ENCODE measurements around the gene SLC23A3. TPM values are rescaled to one million over a fixed set of nuclear protein-coding genes. Genes with fewer than 3 reads are reported as not detected.
"Not testable (repeated sequence)": the region's sequence is repeated elsewhere in the genome, so short reads cannot be mapped to it uniquely, and the experiment has no call there.

SLC23A3 gene
- total and polyA plus RNA-seq, 5 donors, result 0.56 to 0.95 (median 0.57) TPM

DNA sequence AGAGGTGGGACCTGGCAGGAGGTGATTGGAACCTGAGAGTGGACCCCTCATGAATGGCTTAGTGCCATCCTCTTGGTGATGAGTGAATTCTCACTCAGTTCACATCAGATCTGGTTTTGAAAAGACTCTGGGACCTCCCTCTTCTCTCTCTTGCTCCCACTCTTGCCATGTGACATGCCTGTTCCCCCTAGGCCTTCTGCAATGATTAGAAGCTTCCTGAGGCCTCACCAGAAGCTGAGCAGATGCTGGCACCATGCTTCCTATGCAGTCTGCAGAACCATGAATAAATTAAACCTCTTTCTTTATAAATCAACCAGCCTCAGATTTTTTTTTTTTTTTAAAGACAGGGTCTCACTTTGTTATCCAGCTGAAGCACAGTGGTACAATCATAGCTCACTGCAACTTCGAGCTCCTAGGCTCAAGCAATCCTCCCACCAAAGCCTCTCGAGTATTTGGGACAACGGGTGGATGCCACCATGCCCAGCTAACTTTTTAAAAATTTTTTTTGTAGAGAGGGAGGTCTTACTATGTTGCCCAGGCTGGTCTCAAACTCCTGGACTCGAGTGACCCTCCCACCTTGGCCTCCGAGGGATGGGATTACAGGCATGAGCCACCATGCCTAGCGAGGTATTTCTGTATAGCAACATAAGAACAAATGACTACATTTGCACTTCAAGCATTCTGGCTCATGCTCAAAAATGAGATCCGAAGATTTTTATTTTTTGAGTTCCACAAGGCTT lies 34.8 kb upstream of the SLC23A3 start:
- H3K4me1 ChIP-seq (ENCODE audit: control insufficient read depth, insufficient read depth, low read length), result peaks cover 10% of the 10 kb centered on the region
- no peaks in the 10 kb centered on the region for H3K27me3 ChIP-seq (ENCODE audit: control insufficient read depth, insufficient read depth)
- no peak overlapping the region for H3K4me3 ChIP-seq (ENCODE audit: low read length)
- ATAC-seq (no peak), DNase-seq (no peak)
- H3K9me3 ChIP-seq (ENCODE audit: control insufficient read depth, low read length), result no peaks in the 10 kb centered on the region
- no peak overlapping the region for H3K27ac ChIP-seq (ENCODE audit: low read length)
- 91% methylated on average over 7 of the region's 7 CpGs for WGBS
- intact Hi-C loops (cut with DNase I), result loop anchor here in 1 of 4 donors (5.0 kb wide), 1 partner anchor 32 kb away; the partner anchor contains the start of gene SLC23A3

DNA sequence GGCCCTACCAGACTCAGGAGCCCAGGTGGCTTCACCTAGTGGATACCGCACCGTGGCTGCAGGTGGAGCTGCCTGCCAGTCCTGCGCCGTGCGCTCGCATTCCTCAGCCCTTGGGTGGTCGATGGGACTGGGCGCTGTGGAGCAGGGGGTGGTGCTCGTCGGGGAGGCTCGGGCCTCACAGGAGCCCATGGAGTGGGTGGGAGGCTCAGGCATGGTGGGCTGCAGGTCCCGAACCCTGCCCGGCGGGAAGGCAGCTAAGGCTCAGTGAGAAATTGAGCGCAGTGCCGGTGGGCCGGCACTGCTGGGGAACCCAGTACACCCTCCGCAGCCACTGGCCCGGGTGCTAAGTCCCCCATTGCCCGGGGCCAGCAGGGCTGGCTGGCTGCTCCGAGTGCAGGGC lies 31.5 kb upstream of the SLC23A3 start:
- 93% methylated on average over 20 of the region's 21 CpGs for WGBS
- H3K4me1 ChIP-seq (ENCODE audit: control insufficient read depth, insufficient read depth, low read length); ATAC-seq; intact Hi-C loops (cut with DNase I); H3K9me3 ChIP-seq (ENCODE audit: control insufficient read depth, low read length); H3K27ac ChIP-seq (ENCODE audit: low read length); H3K27me3 ChIP-seq (ENCODE audit: control insufficient read depth, insufficient read depth); H3K4me3 ChIP-seq (ENCODE audit: low read length): not testable (repeated sequence)
- DNase-seq, result peak in 1 of 3 donors; percentile 44

DNA sequence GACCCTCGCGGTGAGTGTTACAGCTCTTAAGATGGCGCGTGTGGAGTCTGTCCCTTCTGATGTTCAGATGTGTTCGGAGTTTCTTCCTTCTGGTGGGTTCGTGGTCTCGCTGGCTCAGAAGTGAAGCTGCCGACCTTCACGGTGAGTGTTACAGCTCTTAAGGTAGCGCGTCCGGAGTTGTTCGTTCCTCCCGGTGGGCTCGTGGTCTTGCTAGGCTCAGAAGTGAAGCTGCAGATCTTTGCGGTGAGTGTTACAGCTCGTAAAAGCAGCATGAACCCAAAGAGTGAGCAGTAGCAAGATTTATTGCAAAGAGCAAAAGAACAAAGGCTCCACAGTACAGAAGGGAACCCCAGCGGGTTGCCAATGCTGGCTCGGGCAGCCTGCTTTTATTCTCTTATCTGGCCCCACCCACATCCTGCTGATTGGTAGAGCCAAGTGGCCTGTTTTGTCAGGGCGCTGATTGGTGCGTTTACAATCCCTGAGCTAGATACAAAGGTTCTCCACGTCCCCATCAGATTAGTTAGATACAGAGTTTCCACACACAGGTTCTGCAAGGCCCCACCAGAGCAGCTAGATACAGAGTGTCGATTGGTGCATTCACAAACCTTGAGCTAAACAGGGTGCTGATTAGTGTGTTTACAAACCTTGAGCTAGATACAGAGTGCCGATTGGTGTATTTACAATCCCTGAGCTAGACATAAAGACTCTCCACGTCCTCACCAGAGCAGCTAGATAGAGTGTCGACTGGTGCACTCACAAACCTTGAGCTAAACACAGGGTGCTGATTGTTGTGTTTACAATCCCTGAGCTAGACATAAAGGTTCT lies 30.9 kb upstream of the SLC23A3 start:
- H3K4me1 ChIP-seq (ENCODE audit: control insufficient read depth, insufficient read depth, low read length); ATAC-seq; H3K27me3 ChIP-seq (ENCODE audit: control insufficient read depth, insufficient read depth); H3K27ac ChIP-seq (ENCODE audit: low read length); H3K4me3 ChIP-seq (ENCODE audit: low read length); intact Hi-C loops (cut with DNase I); H3K9me3 ChIP-seq (ENCODE audit: control insufficient read depth, low read length): not testable (repeated sequence)
- 80% methylated on average over 25 of the region's 26 CpGs for WGBS
- peak in 1 of 3 donors; percentile 22 for DNase-seq

DNA sequence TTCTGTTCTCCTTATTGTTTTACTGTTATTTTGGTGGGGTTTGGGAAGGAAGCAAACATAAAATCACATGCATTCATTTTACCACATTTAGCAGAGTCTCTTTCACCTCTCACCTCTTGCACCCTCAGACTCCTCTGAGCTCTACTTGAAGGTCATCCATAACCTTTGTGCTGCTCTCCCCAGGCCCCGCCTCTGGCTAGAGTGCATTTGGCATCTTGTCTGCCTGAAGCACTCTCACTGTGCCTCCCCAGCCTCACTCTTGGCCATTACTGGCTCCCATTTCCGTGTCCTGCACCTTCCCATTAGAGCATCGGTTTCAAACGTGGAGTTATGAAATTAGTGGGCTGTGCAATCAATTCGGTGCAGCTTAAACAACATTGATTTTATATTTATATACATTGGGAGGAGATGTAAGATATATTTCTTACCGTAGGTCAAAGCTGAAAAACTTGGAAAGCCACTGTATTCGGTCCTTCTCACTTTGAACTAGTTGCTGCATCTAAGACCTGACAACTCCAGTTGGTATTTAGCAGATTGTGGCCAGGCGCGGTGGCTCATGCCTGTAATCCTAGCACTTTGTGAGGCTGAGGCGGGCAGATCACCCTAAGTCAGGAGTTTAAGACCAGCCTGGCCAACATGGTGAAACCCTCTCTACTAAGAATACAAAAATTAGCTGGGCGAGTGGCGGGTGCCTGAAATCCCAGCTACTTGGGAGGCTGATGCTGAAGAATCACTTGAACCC lies 29.8 kb upstream of the SLC23A3 start:
- intact Hi-C loops (cut with DNase I), result no loop called here
- WGBS, result 81% methylated on average over 12 of the region's 12 CpGs
- H3K4me1 ChIP-seq (ENCODE audit: control insufficient read depth, insufficient read depth, low read length), result no peaks in the 10 kb centered on the region
- no peak for ATAC-seq
- no peak overlapping the region for H3K27ac ChIP-seq (ENCODE audit: low read length)
- no peaks in the 10 kb centered on the region for H3K27me3 ChIP-seq (ENCODE audit: control insufficient read depth, insufficient read depth)
- no peaks in the 10 kb centered on the region for H3K9me3 ChIP-seq (ENCODE audit: control insufficient read depth, low read length)
- DNase-seq, result peak in 1 of 3 donors; percentile 10
- no peak overlapping the region for H3K4me3 ChIP-seq (ENCODE audit: low read length)

DNA sequence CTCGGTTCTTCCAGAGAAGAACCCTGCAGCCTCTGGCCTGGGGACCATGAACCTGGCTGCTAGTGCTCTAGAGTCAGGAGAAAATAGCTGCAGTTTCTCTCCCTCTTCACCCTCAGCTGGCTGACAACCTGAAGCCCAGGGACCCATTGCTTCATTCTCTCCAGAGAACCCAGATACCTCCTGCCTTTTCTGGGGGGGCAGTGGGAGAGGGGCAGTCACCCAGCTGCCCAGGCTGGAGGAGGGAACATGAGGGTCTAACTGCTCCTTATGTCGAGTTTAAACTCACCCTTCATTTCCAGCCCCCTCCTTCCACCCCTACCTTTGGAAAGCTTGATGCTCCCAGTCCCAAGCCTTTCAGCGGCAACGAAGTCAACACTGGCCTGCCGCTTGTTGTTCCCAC lies 29.1 kb upstream of the SLC23A3 start:
- no peak for DNase-seq
- intact Hi-C loops (cut with DNase I), result no loop called here

DNA sequence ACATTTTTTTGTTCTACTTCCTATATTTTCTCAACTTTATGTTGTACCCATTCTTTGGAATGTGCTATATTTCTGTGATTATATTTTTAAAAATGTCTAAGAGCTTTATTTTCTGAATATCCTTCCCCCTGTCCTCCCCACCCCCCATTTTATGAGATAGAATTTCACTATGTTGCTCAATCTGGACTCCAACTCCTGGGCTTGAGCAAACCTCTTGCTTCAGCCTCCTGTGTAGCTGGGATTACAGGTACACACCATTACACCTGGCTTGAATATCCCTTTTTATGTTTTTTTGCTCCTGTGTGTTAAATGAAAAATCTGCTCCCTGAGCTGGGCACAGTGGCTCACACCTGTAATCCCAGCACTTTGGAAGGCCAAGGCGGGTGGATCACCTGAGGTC lies 27.6 kb upstream of the SLC23A3 start:
- WGBS, result 100% methylated on average over 1 of the region's 1 CpG
- no peak overlapping the region for H3K4me3 ChIP-seq (ENCODE audit: low read length)
- H3K27me3 ChIP-seq (ENCODE audit: control insufficient read depth, insufficient read depth), result no peaks in the 10 kb centered on the region
- ATAC-seq (no peak), DNase-seq (no peak)
- no peaks in the 10 kb centered on the region for H3K4me1 ChIP-seq (ENCODE audit: control insufficient read depth, insufficient read depth, low read length)
- no peak overlapping the region for H3K27ac ChIP-seq (ENCODE audit: low read length)
- intact Hi-C loops (cut with DNase I), result no loop called here
- no peaks in the 10 kb centered on the region for H3K9me3 ChIP-seq (ENCODE audit: control insufficient read depth, low read length)

More for the DNA sequence above, 29.1 kb upstream of the SLC23A3 start:
- no peak for ATAC-seq
- no peak overlapping the region for H3K27ac ChIP-seq (ENCODE audit: low read length)
- no peak overlapping the region for H3K4me3 ChIP-seq (ENCODE audit: low read length)
- WGBS, result 80% methylated on average over 5 of the region's 5 CpGs
- H3K9me3 ChIP-seq (ENCODE audit: control insufficient read depth, low read length), result no peaks in the 10 kb centered on the region
- H3K27me3 ChIP-seq (ENCODE audit: control insufficient read depth, insufficient read depth), result no peaks in the 10 kb centered on the region
- no peaks in the 10 kb centered on the region for H3K4me1 ChIP-seq (ENCODE audit: control insufficient read depth, insufficient read depth, low read length)

DNA sequence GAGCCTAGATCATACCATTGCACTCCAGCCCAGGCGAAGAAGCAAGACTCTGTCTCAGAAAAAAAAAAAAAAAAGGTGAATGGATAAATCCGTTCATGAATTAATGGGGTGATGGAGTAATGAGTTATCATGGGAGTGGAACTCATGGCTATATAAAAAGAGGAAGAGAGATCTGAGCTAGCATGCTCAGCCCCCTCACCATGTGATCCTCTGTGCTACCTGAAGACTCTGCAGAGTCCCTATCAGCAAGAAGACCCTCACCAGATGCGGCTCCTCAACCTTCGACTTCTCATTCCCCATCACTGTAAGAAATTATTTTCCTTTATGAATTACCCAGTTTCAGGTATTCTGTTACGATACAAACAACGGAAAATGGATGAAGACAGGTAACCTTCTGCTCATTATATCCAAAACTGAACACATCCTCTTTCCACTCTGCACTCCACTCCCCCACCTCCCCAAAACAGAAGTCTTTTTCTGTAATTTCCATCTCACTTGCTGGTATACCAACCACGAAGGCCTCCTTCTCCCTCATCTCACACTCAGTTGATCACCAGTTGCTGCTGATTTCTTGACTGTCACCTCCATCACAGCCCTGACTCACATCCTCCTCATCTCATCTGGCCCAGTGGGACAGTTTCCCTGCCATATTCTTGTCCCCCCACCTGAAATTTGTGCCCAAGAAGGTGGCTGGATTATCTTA lies 17.1 kb upstream of the SLC23A3 start:
- H3K27me3 ChIP-seq (ENCODE audit: control insufficient read depth, insufficient read depth), result no peaks in the 10 kb centered on the region
- WGBS, result 85% methylated on average over 7 of the region's 7 CpGs
- H3K27ac ChIP-seq (ENCODE audit: low read length), result no peak overlapping the region
- intact Hi-C loops (cut with DNase I), result no loop called here
- H3K4me1 ChIP-seq (ENCODE audit: control insufficient read depth, insufficient read depth, low read length), result no peaks in the 10 kb centered on the region
- DNase-seq, result no peak
- ATAC-seq, result no peak
- H3K9me3 ChIP-seq (ENCODE audit: control insufficient read depth, low read length), result no peaks in the 10 kb centered on the region
- H3K4me3 ChIP-seq (ENCODE audit: low read length), result no peak overlapping the region

DNA sequence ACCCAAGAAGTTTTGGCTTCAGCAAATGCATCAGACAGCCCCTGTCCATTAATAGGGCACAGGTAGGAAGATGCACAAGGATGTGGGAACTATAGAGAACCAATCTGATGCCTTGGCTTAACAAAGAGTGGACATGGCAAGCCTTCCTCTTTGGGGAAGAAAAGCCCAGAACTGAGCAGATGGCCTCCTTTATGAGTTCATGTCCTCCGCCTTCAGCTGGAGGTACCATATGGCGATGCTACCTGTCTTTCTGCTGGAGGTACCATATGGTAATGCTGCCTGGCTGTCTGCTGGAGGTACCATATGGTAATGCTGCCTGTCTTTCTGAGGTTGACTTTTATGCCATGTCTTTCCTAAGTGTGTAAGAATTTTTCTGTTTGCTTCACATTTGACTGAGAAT lies 14.3 kb upstream of the SLC23A3 start:
- WGBS, result 97% methylated on average over 2 of the region's 2 CpGs
- Histone ChIP-seq H3K4me1 (ENCODE audit: control insufficient read depth, insufficient read depth, low read length) (no peaks in the 10 kb centered on the region), H3K4me3 (ENCODE audit: low read length) (no peak overlapping the region), H3K9me3 (ENCODE audit: control insufficient read depth, low read length) (no peaks in the 10 kb centered on the region), H3K27ac (ENCODE audit: low read length) (no peak overlapping the region), H3K27me3 (ENCODE audit: control insufficient read depth, insufficient read depth) (no peaks in the 10 kb centered on the region)
- DNase-seq (no peak), ATAC-seq (no peak)
- intact Hi-C loops (cut with DNase I), result no loop called here

DNA sequence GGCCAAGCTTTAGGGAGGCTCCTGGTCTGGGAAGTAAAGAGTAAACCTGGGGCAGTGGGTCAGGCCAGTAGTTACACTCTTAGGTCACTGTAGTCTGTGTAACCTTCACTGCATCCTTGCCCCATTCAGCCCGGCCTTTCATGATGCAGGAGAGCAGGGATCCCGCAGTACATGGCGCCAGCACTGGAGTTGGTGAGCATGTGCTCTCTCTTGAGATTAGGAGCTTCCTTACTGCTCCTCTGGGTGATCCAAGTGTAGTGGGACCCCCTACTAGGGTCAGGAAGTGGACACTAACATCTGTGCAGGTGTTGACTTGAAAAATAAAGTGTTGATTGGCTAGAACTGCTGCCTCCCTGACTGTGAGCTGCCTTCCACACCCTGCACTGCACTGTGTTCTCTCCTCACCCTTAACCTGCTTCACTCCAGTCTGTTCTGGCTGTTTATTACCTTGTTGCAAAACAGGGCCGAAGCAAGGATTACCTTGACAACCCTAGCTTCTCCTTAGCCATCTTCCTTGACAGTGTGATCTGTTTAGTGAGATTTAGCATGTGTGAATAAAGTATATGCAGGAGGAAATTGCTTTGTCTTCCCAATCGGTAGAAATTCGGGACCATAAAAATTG lies 13.4 kb upstream of the SLC23A3 start:
- WGBS, result 91% methylated on average over 6 of the region's 6 CpGs

More for the DNA sequence above, 13.4 kb upstream of the SLC23A3 start:
- Histone ChIP-seq H3K27ac (ENCODE audit: low read length) (no peak overlapping the region), H3K9me3 (ENCODE audit: control insufficient read depth, low read length) (no peaks in the 10 kb centered on the region), H3K27me3 (ENCODE audit: control insufficient read depth, insufficient read depth) (no peaks in the 10 kb centered on the region), H3K4me1 (ENCODE audit: control insufficient read depth, insufficient read depth, low read length) (peaks cover 2% of the 10 kb centered on the region), H3K4me3 (ENCODE audit: low read length) (no peak overlapping the region)
- DNase-seq, result no peak
- intact Hi-C loops (cut with DNase I), result no loop called here
- no peak for ATAC-seq

All from right cardiac atrium (tissue), 5 donors.